ENCODE measurements around the gene TMEM184B.

GRCh38 chr22:38273135-38273826 is 471 bp upstream of the TMEM184B start:
- TF ChIP-seq ZNF462 (CRISPR knock-in tag; IDR thresholded peaks at IDR 0.05) (no peak), POLR2AphosphoS5 (IDR thresholded peaks at IDR 0.05; ENCODE audit: low read depth) (no peak), ZNF331 (CRISPR knock-in tag; IDR thresholded peaks at IDR 0.05; ENCODE audit: low read depth) (no peak), CREB1 (CRISPR knock-in tag; IDR thresholded peaks at IDR 0.05; ENCODE audit: low read depth) (no peak), ZNF114 (CRISPR knock-in tag; IDR thresholded peaks at IDR 0.05) (no peak), EZH2 (IDR thresholded peaks at IDR 0.05; ENCODE audit: low read depth, unreplicated experiment) (no peak), REST (IDR thresholded peaks at IDR 0.05; ENCODE audit: unreplicated experiment) (no peak), STAT1 (IDR thresholded peaks at IDR 0.05; ENCODE audit: unreplicated experiment) (no peak), JUNB (IDR thresholded peaks at IDR 0.05; ENCODE audit: unreplicated experiment) (no peak), EZH2phosphoT487 (IDR thresholded peaks at IDR 0.05; ENCODE audit: unreplicated experiment) (no peak)
- TF ChIP-seq, protein P1, sequence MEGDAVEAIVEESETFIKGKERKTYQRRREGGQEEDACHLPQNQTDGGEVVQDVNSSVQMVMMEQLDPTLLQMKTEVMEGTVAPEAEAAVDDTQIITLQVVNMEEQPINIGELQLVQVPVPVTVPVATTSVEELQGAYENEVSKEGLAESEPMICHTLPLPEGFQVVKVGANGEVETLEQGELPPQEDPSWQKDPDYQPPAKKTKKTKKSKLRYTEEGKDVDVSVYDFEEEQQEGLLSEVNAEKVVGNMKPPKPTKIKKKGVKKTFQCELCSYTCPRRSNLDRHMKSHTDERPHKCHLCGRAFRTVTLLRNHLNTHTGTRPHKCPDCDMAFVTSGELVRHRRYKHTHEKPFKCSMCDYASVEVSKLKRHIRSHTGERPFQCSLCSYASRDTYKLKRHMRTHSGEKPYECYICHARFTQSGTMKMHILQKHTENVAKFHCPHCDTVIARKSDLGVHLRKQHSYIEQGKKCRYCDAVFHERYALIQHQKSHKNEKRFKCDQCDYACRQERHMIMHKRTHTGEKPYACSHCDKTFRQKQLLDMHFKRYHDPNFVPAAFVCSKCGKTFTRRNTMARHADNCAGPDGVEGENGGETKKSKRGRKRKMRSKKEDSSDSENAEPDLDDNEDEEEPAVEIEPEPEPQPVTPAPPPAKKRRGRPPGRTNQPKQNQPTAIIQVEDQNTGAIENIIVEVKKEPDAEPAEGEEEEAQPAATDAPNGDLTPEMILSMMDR (conservative IDR thresholded peaks at IDR 0.05; ENCODE audit: low read depth in 2 of 2), result no peak
- TF ChIP-seq, protein P2, sequence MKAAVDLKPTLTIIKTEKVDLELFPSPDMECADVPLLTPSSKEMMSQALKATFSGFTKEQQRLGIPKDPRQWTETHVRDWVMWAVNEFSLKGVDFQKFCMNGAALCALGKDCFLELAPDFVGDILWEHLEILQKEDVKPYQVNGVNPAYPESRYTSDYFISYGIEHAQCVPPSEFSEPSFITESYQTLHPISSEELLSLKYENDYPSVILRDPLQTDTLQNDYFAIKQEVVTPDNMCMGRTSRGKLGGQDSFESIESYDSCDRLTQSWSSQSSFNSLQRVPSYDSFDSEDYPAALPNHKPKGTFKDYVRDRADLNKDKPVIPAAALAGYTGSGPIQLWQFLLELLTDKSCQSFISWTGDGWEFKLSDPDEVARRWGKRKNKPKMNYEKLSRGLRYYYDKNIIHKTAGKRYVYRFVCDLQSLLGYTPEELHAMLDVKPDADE (IDR thresholded peaks at IDR 0.05), result no peak

All from GM23338 (cell line).